Thyroid gland (tissue), 4 donors: ENCODE data around the gene ATF5.

ENCODE experiments used
- CTCF ChIP-seq, 6 experiments: fragments of 200-600 bp in 3 of 6; fragments of 450-650 bp in 3 of 6; sonication (generic) in 3 of 6; IDR thresholded peaks; one replicate each; pipeline ENCODE4 v1.5.1; 2016 to 2019; ENCODE audit warnings: antibody characterized with exemption in 6 of 6, mild to moderate bottlenecking in 2 of 6, inconsistent platforms in 1 of 6, moderate library complexity in 1 of 6
- POLR2A ChIP-seq, 2 donors: fragments of 450-650 bp; IDR thresholded peaks; one replicate each; pipeline ENCODE4 v1.6.1; 2017; ENCODE audit warnings: antibody characterized with exemption in 2 of 2, mild to moderate bottlenecking in 2 of 2, moderate library complexity in 1 of 2

- no peak for TF ChIP-seq CTCF (IDR thresholded peaks at IDR 0.05)
- TF ChIP-seq POLR2A (IDR thresholded peaks at IDR 0.05), result no peak
Observed at GRCh38 chr19:49950590-49950948, 21.6 kb downstream of the ATF5 start.
